ENCODE results near the gene LRRC7.

DNA sequence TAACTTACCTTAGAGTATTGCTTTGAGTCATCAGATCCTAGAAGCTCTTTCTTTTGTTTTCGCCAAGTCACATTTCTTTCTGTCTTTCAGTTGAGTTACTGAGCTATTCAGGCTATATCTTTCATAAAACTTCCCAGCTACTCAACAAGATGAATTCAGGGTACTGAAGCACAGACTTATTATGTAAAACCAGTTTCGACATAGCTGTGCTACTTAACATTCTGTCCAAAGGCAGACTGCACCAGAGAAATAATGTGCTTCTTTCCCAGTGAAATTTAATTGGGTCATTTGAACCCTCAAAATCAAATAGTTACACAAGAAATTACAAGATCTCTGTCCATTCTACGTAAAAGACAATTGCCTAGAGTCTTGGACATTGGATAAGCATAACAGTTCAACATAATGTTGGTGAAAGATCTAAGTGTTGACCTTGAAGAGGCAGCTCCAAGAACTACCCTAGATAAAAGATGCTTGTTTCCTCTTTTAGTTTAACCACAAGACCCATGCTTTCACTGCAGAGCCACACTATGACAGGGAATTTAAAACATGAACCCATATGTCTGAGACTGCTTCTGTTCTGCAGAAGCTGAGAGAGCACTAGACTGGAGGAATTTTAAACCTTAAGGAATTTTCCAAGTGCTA is 474.5 kb downstream of the LRRC7 start:
- no peak for TF ChIP-seq POLR2A (IDR thresholded peaks at IDR 0.05)
- no peak for TF ChIP-seq CTCF (IDR thresholded peaks at IDR 0.05)
